BE2C (cell line): ENCODE data around the gene SAT1.

Source experiments
- DNase-seq: peaks from one replicate; pipeline ENCODE4 v3.0.0-alpha.2; 2020
- H3K27me3 ChIP-seq: fragments of 250-450 bp; sonication (Bioruptor Pico); 2 replicates; pipeline ENCODE4 v1.5.1; 2020; ENCODE audit warnings: mild to moderate bottlenecking
- H3K36me3 ChIP-seq: fragments of 250-450 bp; sonication (Bioruptor Pico); 2 replicates; pipeline ENCODE4 v1.5.1; 2020; ENCODE audit warnings: mild to moderate bottlenecking
- H3K4me1 ChIP-seq: fragments of 250-450 bp; sonication (Bioruptor Pico); 2 replicates; pipeline ENCODE4 v1.5.1; 2020
- H3K4me3 ChIP-seq: 2 replicates; pipeline ENCODE4 v1.5.1; 2011; ENCODE audit warnings: low read depth, low read length
- H3K9me3 ChIP-seq: fragments of 250-450 bp; sonication (Bioruptor Pico); 2 replicates; pipeline ENCODE4 v1.5.1; 2020
- TF ChIP-seq, protein P1 (sequence below): IDR thresholded peaks from 2 replicates; pipeline ENCODE4 v1.5.1; 2012; ENCODE audit warnings: mild to moderate bottlenecking, low read depth, low read length

The SAT1 gene

DNA sequence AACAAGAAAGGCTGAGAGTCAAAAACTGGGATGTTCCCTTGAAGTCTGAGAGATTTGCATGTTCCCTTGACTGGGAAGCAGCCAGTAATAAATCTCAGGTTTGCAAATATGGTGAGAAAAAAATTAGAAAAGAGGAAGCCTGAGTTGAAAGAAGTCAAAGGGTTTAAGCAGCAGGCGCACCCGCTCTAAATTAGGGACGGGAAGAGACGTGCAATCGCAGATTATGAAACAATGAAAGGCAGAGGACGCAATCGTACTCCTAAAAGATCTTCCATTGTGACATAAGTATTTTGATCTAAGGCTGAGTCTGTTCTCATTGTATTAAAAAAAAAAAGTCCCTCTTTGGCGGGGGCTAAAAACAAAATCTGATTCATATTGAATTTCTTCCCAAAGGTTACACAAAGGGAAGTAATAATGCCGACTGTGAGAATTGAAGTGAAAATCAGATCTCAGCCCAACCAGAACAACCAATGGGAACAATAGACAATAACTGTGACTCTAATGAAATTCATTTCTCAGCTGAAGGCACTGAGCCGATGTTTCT, 28.2 kb downstream of the SAT1 start:
- Histone ChIP-seq H3K4me3 (no peak overlapping the region), H3K27me3 (no peaks in the 10 kb centered on the region), H3K9me3 (no peaks in the 10 kb centered on the region), H3K4me1 (no peaks in the 10 kb centered on the region), H3K36me3 (no peaks in the 10 kb centered on the region)
- DNase-seq: no peak
- TF ChIP-seq, protein P1, sequence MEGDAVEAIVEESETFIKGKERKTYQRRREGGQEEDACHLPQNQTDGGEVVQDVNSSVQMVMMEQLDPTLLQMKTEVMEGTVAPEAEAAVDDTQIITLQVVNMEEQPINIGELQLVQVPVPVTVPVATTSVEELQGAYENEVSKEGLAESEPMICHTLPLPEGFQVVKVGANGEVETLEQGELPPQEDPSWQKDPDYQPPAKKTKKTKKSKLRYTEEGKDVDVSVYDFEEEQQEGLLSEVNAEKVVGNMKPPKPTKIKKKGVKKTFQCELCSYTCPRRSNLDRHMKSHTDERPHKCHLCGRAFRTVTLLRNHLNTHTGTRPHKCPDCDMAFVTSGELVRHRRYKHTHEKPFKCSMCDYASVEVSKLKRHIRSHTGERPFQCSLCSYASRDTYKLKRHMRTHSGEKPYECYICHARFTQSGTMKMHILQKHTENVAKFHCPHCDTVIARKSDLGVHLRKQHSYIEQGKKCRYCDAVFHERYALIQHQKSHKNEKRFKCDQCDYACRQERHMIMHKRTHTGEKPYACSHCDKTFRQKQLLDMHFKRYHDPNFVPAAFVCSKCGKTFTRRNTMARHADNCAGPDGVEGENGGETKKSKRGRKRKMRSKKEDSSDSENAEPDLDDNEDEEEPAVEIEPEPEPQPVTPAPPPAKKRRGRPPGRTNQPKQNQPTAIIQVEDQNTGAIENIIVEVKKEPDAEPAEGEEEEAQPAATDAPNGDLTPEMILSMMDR: no peak

DNA sequence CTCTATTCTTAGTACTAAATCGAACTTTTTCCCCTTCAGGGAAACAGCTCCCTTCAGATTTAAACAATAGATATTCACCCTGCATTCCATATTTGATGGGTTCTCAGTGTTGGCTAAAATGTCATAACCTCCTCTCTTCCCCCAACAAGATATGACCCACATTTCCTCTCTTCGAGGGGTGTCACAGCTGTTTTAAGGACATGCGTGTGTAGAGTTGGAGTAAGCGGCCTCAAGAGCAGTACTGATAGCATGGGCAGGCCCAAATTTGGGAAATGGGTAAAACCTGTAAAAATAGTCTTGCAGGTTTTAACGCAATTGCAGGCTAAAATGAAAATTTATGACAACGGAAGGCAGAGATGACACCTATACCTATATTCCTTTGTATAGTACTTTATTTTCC, 28.7 kb downstream of the SAT1 start:
- Histone ChIP-seq H3K9me3 (no peaks in the 10 kb centered on the region), H3K36me3 (no peaks in the 10 kb centered on the region), H3K4me1 (no peaks in the 10 kb centered on the region), H3K27me3 (no peaks in the 10 kb centered on the region), H3K4me3 (no peak overlapping the region)
- no peak for DNase-seq
- TF ChIP-seq, protein P1: no peak

DNA sequence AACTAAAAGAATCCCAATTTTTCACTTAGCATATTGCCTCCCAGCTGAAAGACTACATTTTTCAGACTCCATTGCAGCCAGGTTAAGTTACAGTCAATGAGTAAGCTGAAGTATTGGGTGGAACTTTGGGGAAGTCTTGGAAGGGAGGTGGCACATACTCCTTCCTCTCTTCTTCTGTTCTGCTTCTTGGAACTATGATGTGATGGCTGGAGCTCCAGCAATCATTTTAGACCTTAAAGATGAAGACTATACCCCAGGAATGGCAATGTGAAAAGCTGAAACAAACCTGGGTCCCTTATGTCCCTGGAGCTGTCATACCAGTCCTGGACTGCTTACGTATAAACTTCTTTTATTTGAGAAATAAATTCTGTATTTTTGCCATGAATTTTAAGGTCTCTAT, 30.8 kb downstream of the SAT1 start:
- no peaks in the 10 kb centered on the region for H3K27me3 ChIP-seq
- H3K4me1 ChIP-seq: no peaks in the 10 kb centered on the region
- H3K4me3 ChIP-seq: no peak overlapping the region
- TF ChIP-seq, protein P1: no peak
- H3K9me3 ChIP-seq: no peaks in the 10 kb centered on the region
- DNase-seq: no peak
- no peaks in the 10 kb centered on the region for H3K36me3 ChIP-seq

DNA sequence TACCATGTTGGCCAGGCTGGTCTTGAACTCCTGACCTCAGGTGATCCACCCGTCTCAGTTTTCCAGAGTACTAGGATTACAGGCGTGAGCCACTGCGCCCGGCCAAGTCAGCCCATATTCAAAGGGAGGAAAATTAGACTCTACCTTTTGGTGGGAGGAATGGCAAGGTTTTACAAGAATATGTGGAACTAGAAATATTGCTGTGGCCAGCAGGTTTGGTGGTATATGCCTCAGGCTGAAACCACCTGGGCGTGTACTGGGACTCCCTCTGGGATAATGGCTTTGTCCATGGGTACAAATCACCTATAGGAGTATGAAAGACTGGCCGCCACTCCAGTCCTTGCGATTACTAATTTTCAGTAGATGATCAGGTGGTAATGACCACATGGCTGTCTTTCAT, 32.4 kb downstream of the SAT1 start:
- Histone ChIP-seq H3K4me3 (no peak overlapping the region), H3K4me1 (no peaks in the 10 kb centered on the region), H3K36me3 (no peaks in the 10 kb centered on the region), H3K9me3 (no peaks in the 10 kb centered on the region), H3K27me3 (no peaks in the 10 kb centered on the region)
- TF ChIP-seq, protein P1: no peak
- no peak for DNase-seq

DNA sequence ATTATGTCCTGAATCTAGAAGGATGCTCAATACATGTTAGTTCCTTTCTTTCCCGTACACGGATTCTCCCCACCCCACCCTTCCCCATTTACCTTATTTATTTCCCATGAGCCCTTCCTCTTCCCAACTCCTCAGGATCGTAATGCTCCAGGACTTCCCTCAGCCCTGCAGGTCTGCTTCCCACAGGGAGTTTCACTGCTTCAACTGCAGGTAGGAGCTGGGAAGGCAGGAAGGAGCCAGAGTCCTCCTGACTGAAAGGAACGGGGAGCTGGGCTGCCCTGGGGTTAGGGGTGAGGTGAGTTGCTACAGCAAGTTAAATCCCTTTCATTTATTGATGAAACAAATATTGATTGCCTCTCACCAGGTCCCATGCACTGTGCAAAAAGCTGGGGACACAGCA, 33.2 kb downstream of the SAT1 start:
- Histone ChIP-seq H3K4me1 (no peaks in the 10 kb centered on the region), H3K27me3 (no peaks in the 10 kb centered on the region), H3K36me3 (no peaks in the 10 kb centered on the region), H3K9me3 (no peaks in the 10 kb centered on the region), H3K4me3 (no peak overlapping the region)
- DNase-seq: no peak
- TF ChIP-seq, protein P1: no peak

DNA sequence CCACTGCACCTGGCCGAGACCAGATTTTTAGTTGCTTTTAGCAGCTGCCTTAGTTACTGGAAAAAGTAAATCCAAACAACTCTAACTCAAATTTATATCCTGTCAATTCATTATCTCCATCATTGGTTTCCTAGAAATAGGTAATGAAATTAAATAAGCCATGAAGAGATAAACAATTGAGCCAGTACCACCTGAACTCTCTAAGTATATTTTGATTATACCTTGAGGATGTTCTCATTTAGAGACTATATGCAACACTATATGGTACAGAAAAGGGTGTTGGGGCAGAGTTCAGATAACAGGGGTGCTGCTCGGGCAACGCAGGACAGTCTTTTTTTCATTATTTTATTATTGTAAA, 35.0 kb downstream of the SAT1 start:
- Histone ChIP-seq H3K4me3 (no peak overlapping the region), H3K9me3 (no peaks in the 10 kb centered on the region), H3K36me3 (no peaks in the 10 kb centered on the region), H3K4me1 (no peaks in the 10 kb centered on the region), H3K27me3 (no peaks in the 10 kb centered on the region)
- TF ChIP-seq, protein P1: no peak
- no peak for DNase-seq
